Measurements from ENCODE around the gene TDRD9.

DNA sequence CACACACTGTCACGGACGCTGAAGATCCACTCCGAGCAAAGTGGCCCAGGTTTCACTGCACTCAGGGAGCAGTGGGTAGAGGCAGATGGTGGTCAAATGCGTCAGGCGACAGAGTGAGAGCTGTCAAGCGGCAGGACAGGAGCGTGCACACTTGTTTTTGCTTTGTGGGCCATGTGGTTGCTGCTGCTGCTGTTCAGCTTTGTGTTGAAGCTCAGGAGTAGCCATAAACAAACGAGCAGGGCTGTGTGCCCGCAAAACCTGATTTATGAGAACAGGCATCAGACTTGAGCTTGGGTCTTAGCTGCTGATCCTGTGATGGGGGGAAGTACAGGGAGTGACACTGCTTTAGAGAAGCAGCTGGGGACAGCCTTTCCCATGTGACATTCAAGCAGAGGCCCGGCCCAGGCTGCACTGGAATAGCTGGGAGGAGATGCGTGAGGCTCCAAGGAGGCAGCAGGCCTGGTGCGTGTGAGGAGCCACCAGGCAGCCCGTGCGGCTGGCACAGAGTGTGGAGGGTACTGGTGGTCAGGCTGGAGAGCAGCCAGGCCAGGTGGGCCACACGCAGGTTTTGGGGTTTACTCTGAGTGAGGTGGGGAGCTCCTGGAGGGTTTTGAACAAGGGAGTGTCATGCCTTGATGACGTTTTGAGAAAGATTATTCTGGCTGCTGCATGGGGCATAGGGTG, 126.1 kb downstream of the TDRD9 start:
- no peak for TF ChIP-seq EZH2 (IDR thresholded peaks at IDR 0.05)
- no peak for TF ChIP-seq POLR2AphosphoS5 (IDR thresholded peaks at IDR 0.05; ENCODE audit: borderline replicate concordance, low read depth, low read length)
